Measurements from ENCODE around the gene SNX2.

DNA sequence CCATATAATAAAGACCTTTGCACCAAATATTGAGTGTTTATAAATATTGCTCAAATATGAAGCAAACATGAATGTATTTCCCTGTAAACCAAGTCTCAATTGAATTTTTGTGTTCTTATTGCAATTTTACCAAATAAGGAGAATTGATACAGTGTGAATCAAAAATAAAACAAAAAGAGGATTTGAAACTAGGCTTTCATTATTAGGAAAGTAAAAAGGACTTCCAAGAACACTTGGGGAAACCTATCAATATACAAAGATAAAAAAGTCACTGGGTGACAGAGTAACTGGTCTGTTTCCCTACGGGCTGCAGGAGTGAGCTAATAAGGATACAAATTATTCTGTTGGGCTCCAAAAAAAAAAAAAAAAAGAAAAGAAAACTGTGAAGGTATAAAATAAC is 44.8 kb upstream of the SNX2 start:
- TF ChIP-seq CTCF (IDR thresholded peaks at IDR 0.05) (no peak), POLR2A (IDR thresholded peaks at IDR 0.05) (no peak), POLR2AphosphoS5 (IDR thresholded peaks at IDR 0.05) (no peak)
